HG03097 (cell line): Measurements from ENCODE around the gene VSNL1.

ENCODE experiments used
- ATAC-seq: cut with Tn5 transposase; IDR thresholded peaks from one replicate; pipeline ENCODE4 v1.9.1; 2021; ENCODE audit not compliant: unreplicated experiment, low FRiP score

VSNL1 gene

DNA sequence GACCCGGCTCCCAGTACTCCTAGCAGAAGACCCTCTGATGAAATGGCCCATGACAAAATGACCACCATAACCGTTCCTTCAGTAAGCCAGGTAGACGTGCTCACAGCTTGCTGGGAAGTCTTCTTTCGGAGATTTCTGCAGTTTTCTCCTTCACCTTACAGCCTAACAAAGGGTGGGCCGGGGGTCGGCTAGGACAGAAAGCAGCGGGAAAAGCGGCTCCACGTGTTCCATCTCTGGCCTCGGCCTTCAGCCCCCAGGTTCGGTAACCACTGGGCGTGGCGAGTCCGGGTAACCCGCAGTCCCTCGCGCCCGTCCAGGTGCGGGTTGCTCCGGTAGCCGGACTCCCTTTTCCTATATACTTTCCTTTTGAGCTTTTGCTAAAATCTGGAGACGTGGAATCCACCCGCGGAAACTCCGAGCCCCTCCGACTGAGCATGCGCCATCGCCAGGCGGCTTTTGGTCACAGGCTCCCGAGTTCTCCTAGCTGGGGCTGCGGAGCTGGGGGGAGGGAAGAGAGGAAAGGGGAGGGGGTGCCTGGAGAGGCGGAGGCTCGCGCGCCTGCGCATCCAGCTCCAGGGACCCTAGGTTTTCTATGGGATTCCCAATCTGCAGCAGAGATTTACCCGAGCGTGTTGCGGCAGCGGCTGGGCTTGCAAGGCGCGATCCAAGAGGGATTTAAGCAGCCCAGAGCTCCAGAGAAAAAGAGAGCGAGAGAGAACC, at the start of gene VSNL1:
TSS of gene VSNL1 (plus strand) at position 604 of the 720 bp plus-strand sequence. CDS start 51,379 bp downstream, outside the sequence.
- no peak for ATAC-seq

GRCh38 chr2:17495590-17495989, 44.9 kb upstream of the VSNL1 start:
- ATAC-seq = no peak

DNA sequence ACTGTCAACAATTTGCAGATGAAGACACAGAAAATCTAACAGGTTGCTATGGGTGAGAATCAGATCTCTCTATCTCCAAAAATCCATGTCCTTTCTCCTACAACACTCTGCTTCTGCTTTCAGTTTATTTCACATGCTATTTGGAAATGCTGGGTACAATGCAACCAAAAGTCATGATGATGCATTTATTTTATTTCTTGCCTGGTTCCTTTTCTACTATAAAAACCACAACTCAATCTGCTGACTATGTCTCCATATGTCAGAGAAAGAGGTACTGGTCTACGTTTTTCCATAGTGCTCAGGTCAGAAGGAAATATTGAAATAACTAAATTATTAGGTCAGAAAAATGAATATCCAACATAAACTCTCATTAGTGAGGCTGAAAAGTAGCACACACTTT, 42.8 kb upstream of the VSNL1 start:
- no peak for ATAC-seq

GRCh38 chr2:17506736-17507616, 33.5 kb upstream of the VSNL1 start:
- ATAC-seq = no peak

- peak; percentile 35 for ATAC-seq
These were observed 24.8 kb upstream of the VSNL1 start for GRCh38 chr2:17515652-17516051.

- no peak for ATAC-seq
These were observed 22.9 kb upstream of the VSNL1 start for GRCh38 chr2:17517481-17518211.

- ATAC-seq = peak; percentile 85
These were observed 22.0 kb upstream of the VSNL1 start, which contains the start of gene RAD51AP2 for GRCh38 chr2:17518212-17519154. RAD51AP2 (minus strand) TSS chr2:17518440; CDS start chr2:17518415, 25 bp downstream.

- ATAC-seq = no peak
These were observed 21.0 kb upstream of the VSNL1 start for GRCh38 chr2:17519486-17519885.

DNA sequence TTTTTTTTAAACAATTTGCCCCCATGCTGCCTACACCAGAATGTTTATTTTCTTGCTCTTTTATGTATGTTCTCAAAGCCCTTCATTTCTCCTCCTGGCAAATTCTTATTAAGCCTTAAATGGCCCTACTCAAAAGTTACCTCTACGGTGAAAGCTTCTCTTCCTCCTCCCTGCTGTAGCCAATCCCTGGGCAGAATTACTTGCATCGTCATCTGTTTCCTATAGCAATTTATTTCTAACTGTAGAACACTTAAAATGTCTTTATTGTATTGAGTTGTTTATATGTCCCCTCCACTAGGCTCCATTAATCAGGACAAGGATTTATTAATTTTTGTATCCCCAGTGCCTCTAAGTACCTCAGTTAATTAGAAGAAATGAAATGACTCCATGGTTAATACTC, 19.7 kb upstream of the VSNL1 start:
- no peak for ATAC-seq

GRCh38 chr2:17521621-17522020, 18.9 kb upstream of the VSNL1 start:
- no peak for ATAC-seq

DNA sequence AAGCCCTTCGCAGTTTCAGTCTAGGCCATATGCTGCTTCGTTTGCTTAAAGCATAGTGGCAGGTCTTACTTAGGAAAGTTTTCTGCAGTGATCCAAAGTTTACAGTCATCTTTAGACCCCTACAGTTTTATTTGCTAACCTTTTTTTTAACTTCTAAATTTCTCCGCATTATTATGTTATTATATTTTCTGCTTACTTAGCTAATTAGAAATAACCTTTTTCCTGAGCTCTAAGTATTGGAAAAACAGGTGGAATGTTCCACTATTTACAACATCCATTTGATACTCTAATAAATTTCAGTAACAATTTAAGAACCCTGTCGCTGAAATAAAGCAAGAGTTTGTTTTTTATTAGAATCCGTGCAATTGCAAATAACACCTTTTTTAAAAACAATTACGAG, 18.2 kb upstream of the VSNL1 start:
- no peak for ATAC-seq

DNA sequence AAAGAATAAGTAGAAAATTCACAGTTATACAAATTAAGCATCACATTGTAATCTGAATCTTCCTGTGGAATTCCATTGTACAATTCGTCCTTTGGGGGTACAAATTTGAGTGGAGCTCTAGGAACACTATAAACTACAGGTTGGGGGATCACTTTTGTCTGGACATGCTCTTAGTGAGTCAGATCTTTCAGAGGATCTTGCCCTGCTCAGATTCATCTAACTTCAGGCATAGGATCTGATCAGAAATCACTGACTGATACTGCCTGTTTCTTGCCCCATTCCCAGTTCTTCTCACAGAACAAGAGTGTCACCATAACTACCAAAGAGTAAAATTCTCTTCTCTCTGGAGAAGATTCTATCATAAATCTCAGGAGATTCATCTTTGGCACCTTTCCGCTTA, 10.7 kb upstream of the VSNL1 start:
- no peak for ATAC-seq

- no peak for ATAC-seq
These were observed 7.0 kb upstream of the VSNL1 start for GRCh38 chr2:17533546-17533945.

- no peak for ATAC-seq
These were observed 4.1 kb upstream of the VSNL1 start for GRCh38 chr2:17536416-17536815.

- ATAC-seq = no peak
These were observed 2.3 kb upstream of the VSNL1 start for GRCh38 chr2:17538022-17538843.

DNA sequence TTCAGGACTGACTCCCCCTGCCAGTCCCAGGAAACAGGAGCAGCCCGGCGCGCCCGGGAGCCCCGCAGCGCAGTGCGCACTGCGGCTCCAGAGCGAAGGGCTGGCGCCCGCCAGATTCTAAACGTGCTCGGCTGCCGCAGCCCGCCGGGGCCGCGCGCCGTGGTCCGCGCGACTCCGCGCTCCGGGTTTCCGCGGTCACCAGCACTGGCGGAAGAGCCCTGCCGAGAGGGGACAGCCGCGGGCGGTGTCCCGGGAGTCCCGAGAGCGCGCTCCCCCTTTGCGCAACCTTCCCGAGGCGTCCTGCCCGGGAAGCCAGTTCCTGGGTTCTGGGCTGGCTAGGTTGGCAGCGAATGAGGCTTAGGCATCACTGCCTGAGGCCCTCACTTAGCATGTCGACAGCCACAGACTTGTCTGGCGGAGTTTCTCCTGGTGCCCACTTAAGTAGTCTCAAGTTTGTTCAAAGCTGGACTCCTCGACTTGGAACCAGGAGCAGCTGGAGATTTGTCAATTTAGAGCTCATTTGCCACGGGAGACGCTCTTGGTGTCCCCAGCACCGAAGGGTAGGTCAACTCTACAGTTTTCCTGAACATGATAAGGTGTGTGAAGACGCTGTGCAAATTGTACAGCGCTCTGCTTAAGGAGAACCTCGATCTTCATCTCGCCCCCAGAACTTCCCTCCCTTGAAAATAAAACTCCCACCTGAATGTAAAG, 1.5 kb upstream of the VSNL1 start:
- ATAC-seq = no peak

DNA sequence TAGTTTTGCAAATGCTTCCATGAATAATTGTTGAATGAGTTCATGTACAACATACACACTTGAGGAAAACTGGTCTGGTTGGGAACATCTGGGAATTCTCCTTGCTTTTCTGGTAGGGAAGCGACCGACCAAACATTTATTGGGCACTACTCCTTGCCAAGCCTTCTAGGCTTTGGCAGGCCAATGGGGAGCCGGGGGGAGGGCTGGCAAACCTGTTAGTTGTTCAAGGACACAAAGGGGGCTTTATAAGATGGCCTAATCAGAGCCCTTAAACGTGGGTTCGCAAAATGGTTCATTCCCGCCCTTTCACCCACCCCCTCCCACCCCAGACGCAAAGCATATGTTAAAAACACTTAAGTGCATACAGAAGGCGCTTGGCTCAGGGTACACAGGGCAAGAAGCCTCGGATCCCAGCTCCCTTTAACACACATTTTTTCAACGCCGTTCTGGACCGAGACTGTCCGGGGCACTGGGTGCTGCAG, 844 bp upstream of the VSNL1 start:
- ATAC-seq = no peak

GRCh38 chr2:17540813-17541530, 476 bp downstream of the VSNL1 start:
- ATAC-seq = no peak
